C4-2B (cell line): ENCODE data around the gene NAAA.

Experiments used
- ZFX ChIP-seq: fragments of 450-650 bp; IDR thresholded peaks from 2 replicates; pipeline ENCODE4 v1.6.1; 2017
- TF ChIP-seq, protein P1 (sequence below): fragments of 450-650 bp; conservative IDR thresholded peaks from 2 replicates; pipeline ENCODE4 v1.5.1; 2017; ENCODE audit warnings: mild to moderate bottlenecking

DNA sequence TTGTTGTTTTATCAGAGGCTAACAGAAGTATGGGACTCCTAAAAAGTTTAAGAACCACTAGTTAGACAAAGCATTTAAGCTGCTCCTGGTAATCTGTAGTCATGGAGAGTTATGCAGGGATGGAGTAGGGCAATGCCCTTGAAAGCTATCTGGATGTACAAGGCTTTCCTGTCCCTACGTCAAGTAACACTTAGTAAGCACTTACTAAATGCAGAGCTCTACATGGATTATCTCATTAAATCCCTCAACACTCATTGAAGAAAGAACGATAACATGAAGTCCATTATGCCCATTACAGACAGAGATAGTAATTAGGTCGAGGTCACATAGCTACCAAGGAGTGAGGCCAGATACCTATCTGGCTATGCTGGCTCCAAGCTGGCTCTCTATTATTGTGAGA, 71.7 kb downstream of the NAAA start:
- TF ChIP-seq, protein P1, sequence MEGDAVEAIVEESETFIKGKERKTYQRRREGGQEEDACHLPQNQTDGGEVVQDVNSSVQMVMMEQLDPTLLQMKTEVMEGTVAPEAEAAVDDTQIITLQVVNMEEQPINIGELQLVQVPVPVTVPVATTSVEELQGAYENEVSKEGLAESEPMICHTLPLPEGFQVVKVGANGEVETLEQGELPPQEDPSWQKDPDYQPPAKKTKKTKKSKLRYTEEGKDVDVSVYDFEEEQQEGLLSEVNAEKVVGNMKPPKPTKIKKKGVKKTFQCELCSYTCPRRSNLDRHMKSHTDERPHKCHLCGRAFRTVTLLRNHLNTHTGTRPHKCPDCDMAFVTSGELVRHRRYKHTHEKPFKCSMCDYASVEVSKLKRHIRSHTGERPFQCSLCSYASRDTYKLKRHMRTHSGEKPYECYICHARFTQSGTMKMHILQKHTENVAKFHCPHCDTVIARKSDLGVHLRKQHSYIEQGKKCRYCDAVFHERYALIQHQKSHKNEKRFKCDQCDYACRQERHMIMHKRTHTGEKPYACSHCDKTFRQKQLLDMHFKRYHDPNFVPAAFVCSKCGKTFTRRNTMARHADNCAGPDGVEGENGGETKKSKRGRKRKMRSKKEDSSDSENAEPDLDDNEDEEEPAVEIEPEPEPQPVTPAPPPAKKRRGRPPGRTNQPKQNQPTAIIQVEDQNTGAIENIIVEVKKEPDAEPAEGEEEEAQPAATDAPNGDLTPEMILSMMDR = no peak
- no peak for TF ChIP-seq ZFX
